ENCODE measurements around the gene ZNF790. TPM values are rescaled to one million over a fixed set of nuclear protein-coding genes. Genes with fewer than 3 reads are reported as not detected.

ZNF790 gene
- total and polyA plus RNA-seq, 2 of the 13 experiments (the other 11 are each of a cell fraction or from before 2014, with no cell fraction given), result 1.3 to 5.3 TPM

DNA sequence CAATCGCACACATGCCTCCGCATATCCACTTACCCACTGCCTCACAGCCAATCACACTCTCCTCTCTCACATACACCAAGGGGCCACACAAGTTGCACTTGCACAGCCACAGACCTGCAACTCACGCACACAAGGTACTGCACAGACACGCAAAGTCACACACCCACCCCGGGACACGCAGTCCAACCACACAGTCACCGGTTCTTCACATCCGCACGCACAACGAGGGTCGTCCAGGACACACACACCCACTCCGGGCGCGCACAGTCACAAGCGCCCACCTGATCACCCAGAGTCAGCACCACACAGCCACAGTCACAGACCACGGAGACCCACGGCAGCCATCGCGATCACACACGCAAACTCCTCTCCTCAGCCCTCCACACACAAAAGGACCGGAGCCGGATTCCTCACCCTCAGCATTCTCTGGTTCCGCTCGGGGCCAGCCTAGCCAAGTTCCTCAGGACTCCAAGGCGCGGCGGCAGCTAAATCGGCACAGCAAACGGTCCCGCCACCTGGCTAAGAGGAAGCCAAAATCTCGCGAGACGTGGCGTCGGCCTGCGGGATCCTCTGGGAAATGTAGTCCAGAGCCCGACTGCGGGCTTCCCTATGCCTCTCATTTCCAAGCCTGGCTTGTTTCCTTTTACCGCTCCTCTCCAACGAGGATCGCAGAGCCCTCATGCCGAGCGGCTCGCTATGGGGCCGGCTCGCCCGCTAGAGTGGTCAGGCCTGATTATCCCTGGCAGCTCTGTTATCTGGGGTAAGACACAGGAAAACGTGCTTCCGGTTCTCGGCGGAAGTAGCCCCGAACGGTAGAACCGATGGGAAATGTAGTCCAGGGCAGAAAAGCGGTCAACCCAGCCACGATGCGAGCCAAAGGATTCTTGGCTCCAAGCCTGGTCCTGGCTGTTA, 65.6 kb downstream of the ZNF790 start, which contains the start of gene ZNF850 (continued):
- TF ChIP-seq BCLAF1 (IDR thresholded peaks at IDR 0.05) (no peak), NFKBIZ (CRISPR knock-in tag; IDR thresholded peaks at IDR 0.05) (no peak), ZNF33A (CRISPR knock-in tag; IDR thresholded peaks at IDR 0.05; ENCODE audit: borderline replicate concordance) (no peak), SIN3B (IDR thresholded peaks at IDR 0.05; ENCODE audit: low read length) (no peak), ZNF772 (CRISPR knock-in tag; IDR thresholded peaks at IDR 0.05) (no peak), ZSCAN21 (CRISPR knock-in tag; IDR thresholded peaks at IDR 0.05; ENCODE audit: borderline replicate concordance) (no peak; the same call in 1 of the 2 replicates), NPAS2 (CRISPR knock-in tag; IDR thresholded peaks at IDR 0.05; ENCODE audit: borderline replicate concordance) (no peak), ZNF3 (CRISPR knock-in tag; IDR thresholded peaks at IDR 0.05) (no peak), ZIK1 (CRISPR knock-in tag; IDR thresholded peaks at IDR 0.05; ENCODE audit: borderline replicate concordance, low read depth) (no peak)
- TF ChIP-seq, protein P1, sequence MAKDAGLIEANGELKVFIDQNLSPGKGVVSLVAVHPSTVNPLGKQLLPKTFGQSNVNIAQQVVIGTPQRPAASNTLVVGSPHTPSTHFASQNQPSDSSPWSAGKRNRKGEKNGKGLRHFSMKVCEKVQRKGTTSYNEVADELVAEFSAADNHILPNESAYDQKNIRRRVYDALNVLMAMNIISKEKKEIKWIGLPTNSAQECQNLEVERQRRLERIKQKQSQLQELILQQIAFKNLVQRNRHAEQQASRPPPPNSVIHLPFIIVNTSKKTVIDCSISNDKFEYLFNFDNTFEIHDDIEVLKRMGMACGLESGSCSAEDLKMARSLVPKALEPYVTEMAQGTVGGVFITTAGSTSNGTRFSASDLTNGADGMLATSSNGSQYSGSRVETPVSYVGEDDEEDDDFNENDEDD (CRISPR knock-in tag; IDR thresholded peaks at IDR 0.05; ENCODE audit: borderline replicate concordance), result peak; percentile 93; the same call in 1 of the 2 replicates
- TF ChIP-seq, protein P2, sequence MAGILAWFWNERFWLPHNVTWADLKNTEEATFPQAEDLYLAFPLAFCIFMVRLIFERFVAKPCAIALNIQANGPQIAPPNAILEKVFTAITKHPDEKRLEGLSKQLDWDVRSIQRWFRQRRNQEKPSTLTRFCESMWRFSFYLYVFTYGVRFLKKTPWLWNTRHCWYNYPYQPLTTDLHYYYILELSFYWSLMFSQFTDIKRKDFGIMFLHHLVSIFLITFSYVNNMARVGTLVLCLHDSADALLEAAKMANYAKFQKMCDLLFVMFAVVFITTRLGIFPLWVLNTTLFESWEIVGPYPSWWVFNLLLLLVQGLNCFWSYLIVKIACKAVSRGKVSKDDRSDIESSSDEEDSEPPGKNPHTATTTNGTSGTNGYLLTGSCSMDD (CRISPR knock-in tag; IDR thresholded peaks at IDR 0.05), result no peak
- TF ChIP-seq, protein P3, sequence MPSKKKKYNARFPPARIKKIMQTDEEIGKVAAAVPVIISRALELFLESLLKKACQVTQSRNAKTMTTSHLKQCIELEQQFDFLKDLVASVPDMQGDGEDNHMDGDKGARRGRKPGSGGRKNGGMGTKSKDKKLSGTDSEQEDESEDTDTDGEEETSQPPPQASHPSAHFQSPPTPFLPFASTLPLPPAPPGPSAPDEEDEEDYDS (CRISPR knock-in tag; IDR thresholded peaks at IDR 0.05), result no peak
- TF ChIP-seq, protein P4, sequence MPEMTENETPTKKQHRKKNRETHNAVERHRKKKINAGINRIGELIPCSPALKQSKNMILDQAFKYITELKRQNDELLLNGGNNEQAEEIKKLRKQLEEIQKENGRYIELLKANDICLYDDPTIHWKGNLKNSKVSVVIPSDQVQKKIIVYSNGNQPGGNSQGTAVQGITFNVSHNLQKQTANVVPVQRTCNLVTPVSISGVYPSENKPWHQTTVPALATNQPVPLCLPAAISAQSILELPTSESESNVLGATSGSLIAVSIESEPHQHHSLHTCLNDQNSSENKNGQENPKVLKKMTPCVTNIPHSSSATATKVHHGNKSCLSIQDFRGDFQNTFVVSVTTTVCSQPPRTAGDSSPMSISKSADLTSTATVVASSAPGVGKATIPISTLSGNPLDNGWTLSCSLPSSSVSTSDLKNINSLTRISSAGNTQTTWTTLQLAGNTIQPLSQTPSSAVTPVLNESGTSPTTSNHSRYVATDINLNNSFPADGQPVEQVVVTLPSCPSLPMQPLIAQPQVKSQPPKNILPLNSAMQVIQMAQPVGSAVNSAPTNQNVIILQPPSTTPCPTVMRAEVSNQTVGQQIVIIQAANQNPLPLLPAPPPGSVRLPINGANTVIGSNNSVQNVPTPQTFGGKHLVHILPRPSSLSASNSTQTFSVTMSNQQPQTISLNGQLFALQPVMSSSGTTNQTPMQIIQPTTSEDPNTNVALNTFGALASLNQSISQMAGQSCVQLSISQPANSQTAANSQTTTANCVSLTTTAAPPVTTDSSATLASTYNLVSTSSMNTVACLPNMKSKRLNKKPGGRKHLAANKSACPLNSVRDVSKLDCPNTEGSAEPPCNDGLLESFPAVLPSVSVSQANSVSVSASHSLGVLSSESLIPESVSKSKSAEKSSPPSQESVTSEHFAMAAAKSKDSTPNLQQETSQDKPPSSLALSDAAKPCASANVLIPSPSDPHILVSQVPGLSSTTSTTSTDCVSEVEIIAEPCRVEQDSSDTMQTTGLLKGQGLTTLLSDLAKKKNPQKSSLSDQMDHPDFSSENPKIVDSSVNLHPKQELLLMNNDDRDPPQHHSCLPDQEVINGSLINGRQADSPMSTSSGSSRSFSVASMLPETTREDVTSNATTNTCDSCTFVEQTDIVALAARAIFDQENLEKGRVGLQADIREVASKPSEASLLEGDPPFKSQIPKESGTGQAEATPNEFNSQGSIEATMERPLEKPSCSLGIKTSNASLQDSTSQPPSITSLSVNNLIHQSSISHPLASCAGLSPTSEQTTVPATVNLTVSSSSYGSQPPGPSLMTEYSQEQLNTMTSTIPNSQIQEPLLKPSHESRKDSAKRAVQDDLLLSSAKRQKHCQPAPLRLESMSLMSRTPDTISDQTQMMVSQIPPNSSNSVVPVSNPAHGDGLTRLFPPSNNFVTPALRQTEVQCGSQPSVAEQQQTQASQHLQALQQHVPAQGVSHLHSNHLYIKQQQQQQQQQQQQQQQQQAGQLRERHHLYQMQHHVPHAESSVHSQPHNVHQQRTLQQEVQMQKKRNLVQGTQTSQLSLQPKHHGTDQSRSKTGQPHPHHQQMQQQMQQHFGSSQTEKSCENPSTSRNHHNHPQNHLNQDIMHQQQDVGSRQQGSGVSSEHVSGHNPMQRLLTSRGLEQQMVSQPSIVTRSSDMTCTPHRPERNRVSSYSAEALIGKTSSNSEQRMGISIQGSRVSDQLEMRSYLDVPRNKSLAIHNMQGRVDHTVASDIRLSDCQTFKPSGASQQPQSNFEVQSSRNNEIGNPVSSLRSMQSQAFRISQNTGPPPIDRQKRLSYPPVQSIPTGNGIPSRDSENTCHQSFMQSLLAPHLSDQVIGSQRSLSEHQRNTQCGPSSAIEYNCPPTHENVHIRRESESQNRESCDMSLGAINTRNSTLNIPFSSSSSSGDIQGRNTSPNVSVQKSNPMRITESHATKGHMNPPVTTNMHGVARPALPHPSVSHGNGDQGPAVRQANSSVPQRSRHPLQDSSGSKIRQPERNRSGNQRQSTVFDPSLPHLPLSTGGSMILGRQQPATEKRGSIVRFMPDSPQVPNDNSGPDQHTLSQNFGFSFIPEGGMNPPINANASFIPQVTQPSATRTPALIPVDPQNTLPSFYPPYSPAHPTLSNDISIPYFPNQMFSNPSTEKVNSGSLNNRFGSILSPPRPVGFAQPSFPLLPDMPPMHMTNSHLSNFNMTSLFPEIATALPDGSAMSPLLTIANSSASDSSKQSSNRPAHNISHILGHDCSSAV (CRISPR knock-in tag; IDR thresholded peaks at IDR 0.05; ENCODE audit: borderline replicate concordance), result no peak
